ENCODE results near the gene ZNF705A.
"Not testable (repeated sequence)": the region's sequence is repeated elsewhere in the genome, so short reads cannot be mapped to it uniquely, and the experiment has no call there.

ZNF705A gene

DNA sequence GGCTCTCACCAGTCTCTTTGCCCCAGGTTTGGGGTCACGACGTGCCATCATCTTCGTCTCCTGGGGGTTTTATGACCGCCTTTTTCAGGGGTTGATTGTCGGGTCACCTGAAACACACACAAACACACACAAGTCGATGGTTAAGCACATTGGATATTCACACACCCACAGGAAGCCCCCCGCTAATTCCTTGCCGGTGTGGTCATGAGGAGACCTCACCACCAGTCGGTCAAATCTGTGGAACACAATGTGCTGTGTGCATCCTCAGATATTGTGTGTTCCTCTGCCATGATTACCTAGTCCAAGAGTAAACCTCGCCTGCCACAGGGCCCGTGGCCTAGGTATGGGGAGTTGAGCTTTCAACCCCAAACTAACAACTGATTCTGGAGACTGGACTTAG, 68.0 kb downstream of the ZNF705A start:
- H3K79me1 ChIP-seq (replicated peaks; ENCODE audit: low read length, poor library complexity, severe bottlenecking); H2BK120ac ChIP-seq (ENCODE audit: low read depth, low read length); H2AK5ac ChIP-seq (ENCODE audit: low read length, severe bottlenecking); H3K36me3 ChIP-seq (ENCODE audit: control insufficient read depth in 1 of 2, insufficient read depth in 2 of 2, low read depth in 1 of 2, low read length in 2 of 2); H3K4me3 ChIP-seq (ENCODE audit: insufficient read depth in 1 of 2, low read depth in 1 of 2, low read length in 2 of 2); H3K27me3 ChIP-seq (ENCODE audit: control insufficient read depth in 1 of 2, insufficient read depth in 1 of 2, low read length in 2 of 2); H2BK12ac ChIP-seq (ENCODE audit: low read length in 2 of 2); H2AFZ ChIP-seq (ENCODE audit: low read depth, low read length); H3K27ac ChIP-seq (ENCODE audit: low read length, poor library complexity, severe bottlenecking); H3K4me1 ChIP-seq (ENCODE audit: control insufficient read depth, insufficient read depth, low read depth, low read length); H3K23ac ChIP-seq (ENCODE audit: low read length in 2 of 2); H2BK5ac ChIP-seq (ENCODE audit: low read depth, low read length, poor library complexity, severe bottlenecking); H3K14ac ChIP-seq (ENCODE audit: low read length in 2 of 2); H3K9me3 ChIP-seq (ENCODE audit: control insufficient read depth, low read length); DNase-seq; H3K9ac ChIP-seq (ENCODE audit: low read length); H4K91ac ChIP-seq (ENCODE audit: low read length); H3K4ac ChIP-seq (ENCODE audit: low read depth in 1 of 2, low read length in 2 of 2); H3K18ac ChIP-seq (ENCODE audit: low read depth in 1 of 2, low read length in 2 of 2); H3K4me2 ChIP-seq (ENCODE audit: low read length, poor library complexity, severe bottlenecking); H4K8ac ChIP-seq (ENCODE audit: low read length); H2BK15ac ChIP-seq (ENCODE audit: low read depth, poor library complexity, severe bottlenecking): not testable (repeated sequence)
- 92% methylated on average over 10 of the region's 11 CpGs for WGBS

DNA sequence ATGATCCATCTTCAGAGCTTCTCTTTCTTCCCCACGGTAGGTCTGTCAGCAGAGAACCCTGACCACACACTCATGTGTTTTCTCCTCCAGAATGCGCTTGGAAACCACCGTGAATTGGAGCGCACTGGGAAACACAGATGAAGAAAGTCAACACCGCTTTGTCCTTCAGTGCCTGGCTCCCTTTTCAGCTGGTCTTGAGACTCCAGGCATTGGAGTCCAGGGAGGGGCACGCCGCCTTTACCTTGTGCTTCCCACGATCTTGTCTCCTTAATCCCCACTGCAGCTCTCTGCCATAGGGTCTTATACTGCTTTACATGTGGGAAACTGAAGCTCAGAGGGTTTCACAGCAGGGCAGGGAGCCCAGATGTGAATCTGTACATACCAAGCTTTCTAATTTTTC, 69.5 kb downstream of the ZNF705A start:
- H3K9me3 ChIP-seq (ENCODE audit: control insufficient read depth, low read length): no peaks in the 10 kb centered on the region
- H2AK5ac ChIP-seq (ENCODE audit: low read length, severe bottlenecking): no peak overlapping the region
- no peak overlapping the region for H3K23ac ChIP-seq (ENCODE audit: low read length in 2 of 2)
- H3K9ac ChIP-seq (ENCODE audit: low read length): no peak overlapping the region
- DNase-seq: no peak
- H3K4me3 ChIP-seq (ENCODE audit: insufficient read depth in 1 of 2, low read depth in 1 of 2, low read length in 2 of 2): no peak overlapping the region
- H4K91ac ChIP-seq (ENCODE audit: low read length): no peak overlapping the region
- no peak overlapping the region for H3K18ac ChIP-seq (ENCODE audit: low read depth in 1 of 2, low read length in 2 of 2)
- no peak overlapping the region for H3K4me2 ChIP-seq (ENCODE audit: low read length, poor library complexity, severe bottlenecking)
- no peaks in the 10 kb centered on the region for H3K4me1 ChIP-seq (ENCODE audit: control insufficient read depth, insufficient read depth, low read depth, low read length)
- no peak overlapping the region for H2BK120ac ChIP-seq (ENCODE audit: low read depth, low read length)
- H3K14ac ChIP-seq (ENCODE audit: low read length in 2 of 2): no peak overlapping the region
- no peak overlapping the region for H3K4ac ChIP-seq (ENCODE audit: low read depth in 1 of 2, low read length in 2 of 2)
- H4K8ac ChIP-seq (ENCODE audit: low read length): no peak overlapping the region
- H2BK5ac ChIP-seq (ENCODE audit: low read depth, low read length, poor library complexity, severe bottlenecking): no peak overlapping the region
- H3K36me3 ChIP-seq (ENCODE audit: control insufficient read depth in 1 of 2, insufficient read depth in 2 of 2, low read depth in 1 of 2, low read length in 2 of 2): no peaks in the 10 kb centered on the region
- no peak overlapping the region for H2BK12ac ChIP-seq (ENCODE audit: low read length in 2 of 2)
- no peaks in the 10 kb centered on the region for H3K79me1 ChIP-seq (replicated peaks; ENCODE audit: low read length, poor library complexity, severe bottlenecking)
- no peak overlapping the region for H2AFZ ChIP-seq (ENCODE audit: low read depth, low read length)
- H2BK15ac ChIP-seq (ENCODE audit: low read depth, poor library complexity, severe bottlenecking): no peak overlapping the region
- no peak overlapping the region for H3K27ac ChIP-seq (ENCODE audit: low read length, poor library complexity, severe bottlenecking)
- H3K27me3 ChIP-seq (ENCODE audit: control insufficient read depth in 1 of 2, insufficient read depth in 1 of 2, low read length in 2 of 2): no peaks in the 10 kb centered on the region
- 95% methylated on average over 8 of the region's 8 CpGs for WGBS

DNA sequence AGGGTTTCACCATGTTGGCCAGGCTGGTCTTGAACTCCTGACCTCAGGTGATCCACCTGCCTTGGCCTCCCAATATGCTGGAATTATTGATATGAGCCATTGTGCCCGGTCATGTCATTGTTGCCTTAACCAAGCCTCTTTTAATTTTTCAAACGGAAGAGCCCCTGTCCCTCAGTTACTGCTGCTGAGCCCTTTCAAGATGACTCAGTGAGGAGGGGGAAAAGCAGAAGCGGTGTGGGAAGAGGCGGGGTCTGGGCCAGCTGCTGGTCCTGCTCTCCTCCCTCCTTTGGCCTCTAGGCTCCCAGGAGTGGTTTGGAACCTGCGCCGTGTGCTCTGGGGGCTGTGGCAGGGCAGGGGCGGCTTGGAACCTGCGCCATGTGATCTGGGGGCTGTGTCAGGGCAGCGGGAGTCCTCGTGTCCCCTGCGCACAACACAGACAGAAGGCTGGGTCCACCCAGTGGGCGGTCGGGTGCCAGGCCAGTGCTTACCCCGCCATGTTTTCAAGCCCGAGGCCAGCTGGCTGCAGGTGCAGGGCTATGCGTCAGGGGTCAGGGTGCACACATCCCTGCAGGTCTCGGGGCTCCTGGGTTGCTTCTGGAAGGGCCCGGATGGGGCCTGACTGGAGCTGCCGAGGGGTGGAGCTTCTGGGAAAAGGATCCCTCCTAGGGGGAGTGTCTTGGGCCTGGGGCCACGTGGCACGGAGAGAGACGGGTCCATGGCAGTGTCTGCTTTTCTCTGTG, 70.3 kb downstream of the ZNF705A start, which contains the start of gene FAM90A1:
TSS of gene FAM90A1 (minus strand) at position 627 of the 740 bp plus-strand sequence. CDS start 2,786 bp downstream, outside the sequence.
- not testable (repeated sequence) for H3K4me2 ChIP-seq (ENCODE audit: low read length, poor library complexity, severe bottlenecking); H3K27ac ChIP-seq (ENCODE audit: low read length, poor library complexity, severe bottlenecking); H2AK5ac ChIP-seq (ENCODE audit: low read length, severe bottlenecking); H2BK5ac ChIP-seq (ENCODE audit: low read depth, low read length, poor library complexity, severe bottlenecking); H3K4me3 ChIP-seq (ENCODE audit: insufficient read depth in 1 of 2, low read depth in 1 of 2, low read length in 2 of 2); H2AFZ ChIP-seq (ENCODE audit: low read depth, low read length); H3K9ac ChIP-seq (ENCODE audit: low read length); H4K91ac ChIP-seq (ENCODE audit: low read length); H3K14ac ChIP-seq (ENCODE audit: low read length in 2 of 2); H3K27me3 ChIP-seq (ENCODE audit: control insufficient read depth in 1 of 2, insufficient read depth in 1 of 2, low read length in 2 of 2); H3K36me3 ChIP-seq (ENCODE audit: control insufficient read depth in 1 of 2, insufficient read depth in 2 of 2, low read depth in 1 of 2, low read length in 2 of 2); H3K79me1 ChIP-seq (replicated peaks; ENCODE audit: low read length, poor library complexity, severe bottlenecking); H2BK12ac ChIP-seq (ENCODE audit: low read length in 2 of 2); H3K18ac ChIP-seq (ENCODE audit: low read depth in 1 of 2, low read length in 2 of 2); H2BK120ac ChIP-seq (ENCODE audit: low read depth, low read length); H3K9me3 ChIP-seq (ENCODE audit: control insufficient read depth, low read length); H3K4me1 ChIP-seq (ENCODE audit: control insufficient read depth, insufficient read depth, low read depth, low read length); H4K8ac ChIP-seq (ENCODE audit: low read length); H2BK15ac ChIP-seq (ENCODE audit: low read depth, poor library complexity, severe bottlenecking); H3K4ac ChIP-seq (ENCODE audit: low read depth in 1 of 2, low read length in 2 of 2); DNase-seq; H3K23ac ChIP-seq (ENCODE audit: low read length in 2 of 2)
- whole genome bisulfite sequencing: 89% methylated on average over 22 of the region's 22 CpGs

DNA sequence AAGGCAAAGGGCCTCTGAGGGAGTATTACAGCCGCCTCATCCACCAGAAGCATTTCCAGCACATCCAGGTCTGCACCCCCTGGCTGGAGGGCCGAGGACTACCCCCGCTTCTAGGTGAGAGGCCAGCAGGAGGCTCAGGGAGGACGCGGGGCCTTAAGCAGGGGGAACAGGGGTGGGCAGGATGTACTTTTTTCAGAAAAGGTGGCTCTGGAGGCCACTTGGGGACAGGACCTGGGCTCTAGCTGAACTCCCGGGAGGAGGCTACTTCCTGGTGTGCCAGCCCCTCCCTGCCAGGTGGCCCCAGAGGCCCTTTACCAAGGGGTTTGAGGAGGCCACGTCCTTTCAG, 70.9 kb downstream of the ZNF705A start:
- not testable (repeated sequence) for H2AK5ac ChIP-seq (ENCODE audit: low read length, severe bottlenecking); H2BK12ac ChIP-seq (ENCODE audit: low read length in 2 of 2); H3K23ac ChIP-seq (ENCODE audit: low read length in 2 of 2); H3K4me2 ChIP-seq (ENCODE audit: low read length, poor library complexity, severe bottlenecking); H3K27ac ChIP-seq (ENCODE audit: low read length, poor library complexity, severe bottlenecking); H3K4ac ChIP-seq (ENCODE audit: low read depth in 1 of 2, low read length in 2 of 2); H3K4me3 ChIP-seq (ENCODE audit: insufficient read depth in 1 of 2, low read depth in 1 of 2, low read length in 2 of 2); H3K9me3 ChIP-seq (ENCODE audit: control insufficient read depth, low read length); H2BK15ac ChIP-seq (ENCODE audit: low read depth, poor library complexity, severe bottlenecking); H4K91ac ChIP-seq (ENCODE audit: low read length); H2AFZ ChIP-seq (ENCODE audit: low read depth, low read length); H3K79me1 ChIP-seq (replicated peaks; ENCODE audit: low read length, poor library complexity, severe bottlenecking); H3K14ac ChIP-seq (ENCODE audit: low read length in 2 of 2); H3K27me3 ChIP-seq (ENCODE audit: control insufficient read depth in 1 of 2, insufficient read depth in 1 of 2, low read length in 2 of 2); H3K9ac ChIP-seq (ENCODE audit: low read length); H4K8ac ChIP-seq (ENCODE audit: low read length); H2BK120ac ChIP-seq (ENCODE audit: low read depth, low read length); H3K18ac ChIP-seq (ENCODE audit: low read depth in 1 of 2, low read length in 2 of 2); DNase-seq; H3K36me3 ChIP-seq (ENCODE audit: control insufficient read depth in 1 of 2, insufficient read depth in 2 of 2, low read depth in 1 of 2, low read length in 2 of 2); H3K4me1 ChIP-seq (ENCODE audit: control insufficient read depth, insufficient read depth, low read depth, low read length); H2BK5ac ChIP-seq (ENCODE audit: low read depth, low read length, poor library complexity, severe bottlenecking)
- 82% methylated on average over 5 of the region's 7 CpGs for WGBS
